HK-2 (cell line): ENCODE results near the gene PLAAT5.
A peak's percentile ranks its signal among the peaks of the same experiment; 100 is the strongest.

ENCODE experiments used
- DNase-seq: peaks from one replicate; pipeline ENCODE4 v3.0.0-alpha.2; 2018; ENCODE audit not compliant: unreplicated experiment

PLAAT5 gene

GRCh38 chr11:63512816-63513215 is 21.8 kb upstream of the PLAAT5 start:
- no peak for DNase-seq

GRCh38 chr11:63511048-63511748 is 20.2 kb upstream of the PLAAT5 start:
- no peak for DNase-seq

- DNase-seq = no peak
Observed at GRCh38 chr11:63510360-63511047, 19.5 kb upstream of the PLAAT5 start.

- DNase-seq = no peak
Observed at GRCh38 chr11:63508745-63509144, 17.8 kb upstream of the PLAAT5 start.

- peak; percentile 16 for DNase-seq
Observed at GRCh38 chr11:63508009-63508408, 17.0 kb upstream of the PLAAT5 start.

- DNase-seq = no peak
Observed at GRCh38 chr11:63507511-63507910, 16.5 kb upstream of the PLAAT5 start.

- no peak for DNase-seq
Observed at GRCh38 chr11:63506876-63507275, 15.9 kb upstream of the PLAAT5 start.

- DNase-seq = peak; percentile 4
Observed at GRCh38 chr11:63505857-63506528, 15.0 kb upstream of the PLAAT5 start, which contains the start of gene LGALS12. LGALS12 (plus strand) TSS chr11:63506084; CDS start chr11:63506459, 375 bp downstream.

GRCh38 chr11:63504933-63505586 is 14.1 kb upstream of the PLAAT5 start:
- no peak for DNase-seq

GRCh38 chr11:63504054-63504453 is 13.1 kb upstream of the PLAAT5 start:
- DNase-seq = no peak

- no peak for DNase-seq
Observed at GRCh38 chr11:63503492-63503891, 12.5 kb upstream of the PLAAT5 start.

- no peak for DNase-seq
Observed at GRCh38 chr11:63502252-63502820, 11.4 kb upstream of the PLAAT5 start.

GRCh38 chr11:63501236-63501635 is 10.3 kb upstream of the PLAAT5 start:
- DNase-seq = no peak

GRCh38 chr11:63499874-63500273 is 8.9 kb upstream of the PLAAT5 start:
- no peak for DNase-seq

GRCh38 chr11:63494975-63495374 is 4.0 kb upstream of the PLAAT5 start:
- DNase-seq = no peak

GRCh38 chr11:63493127-63493526 is 2.2 kb upstream of the PLAAT5 start:
- DNase-seq = no peak

- no peak for DNase-seq
Observed at GRCh38 chr11:63492441-63492840, 1.5 kb upstream of the PLAAT5 start.

GRCh38 chr11:63491636-63492372 is 837 bp upstream of the PLAAT5 start:
- no peak for DNase-seq

- no peak for DNase-seq
Observed at GRCh38 chr11:63491240-63491587, 247 bp upstream of the PLAAT5 start.

GRCh38 chr11:63489879-63490278 is 1.1 kb downstream of the PLAAT5 start:
- no peak for DNase-seq

GRCh38 chr11:63488789-63489188 is 2.2 kb downstream of the PLAAT5 start:
- no peak for DNase-seq
